ENCODE results near the gene HSBP1L1. TPM values are rescaled to one million over a fixed set of nuclear protein-coding genes. Genes with fewer than 3 reads are reported as not detected.
"Not testable (repeated sequence)": the region's sequence is repeated elsewhere in the genome, so short reads cannot be mapped to it uniquely, and the experiment has no call there.

The HSBP1L1 gene
- total RNA-seq, 1 donor from 2014 or later: 1.6 TPM

DNA sequence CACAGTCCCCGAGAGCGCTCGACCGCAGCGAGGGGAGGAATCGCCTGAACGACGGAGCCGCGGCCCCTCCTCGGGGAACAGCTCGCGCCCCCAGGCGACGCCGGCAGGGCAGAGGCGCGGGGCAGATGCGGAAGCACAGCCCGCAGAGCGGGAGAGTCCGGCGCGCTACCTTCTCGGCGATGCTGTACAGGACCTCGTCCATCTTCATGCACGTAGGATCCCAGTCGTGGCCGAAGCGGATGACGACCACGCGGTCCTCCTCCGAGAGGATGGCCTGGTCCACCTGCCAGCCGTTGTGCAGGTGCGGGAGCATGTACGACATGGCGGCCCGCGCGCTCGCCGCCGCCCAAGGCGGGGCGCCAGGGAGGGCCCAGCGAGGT, 23.6 kb downstream of the HSBP1L1 start:
- TF ChIP-seq, protein P1, sequence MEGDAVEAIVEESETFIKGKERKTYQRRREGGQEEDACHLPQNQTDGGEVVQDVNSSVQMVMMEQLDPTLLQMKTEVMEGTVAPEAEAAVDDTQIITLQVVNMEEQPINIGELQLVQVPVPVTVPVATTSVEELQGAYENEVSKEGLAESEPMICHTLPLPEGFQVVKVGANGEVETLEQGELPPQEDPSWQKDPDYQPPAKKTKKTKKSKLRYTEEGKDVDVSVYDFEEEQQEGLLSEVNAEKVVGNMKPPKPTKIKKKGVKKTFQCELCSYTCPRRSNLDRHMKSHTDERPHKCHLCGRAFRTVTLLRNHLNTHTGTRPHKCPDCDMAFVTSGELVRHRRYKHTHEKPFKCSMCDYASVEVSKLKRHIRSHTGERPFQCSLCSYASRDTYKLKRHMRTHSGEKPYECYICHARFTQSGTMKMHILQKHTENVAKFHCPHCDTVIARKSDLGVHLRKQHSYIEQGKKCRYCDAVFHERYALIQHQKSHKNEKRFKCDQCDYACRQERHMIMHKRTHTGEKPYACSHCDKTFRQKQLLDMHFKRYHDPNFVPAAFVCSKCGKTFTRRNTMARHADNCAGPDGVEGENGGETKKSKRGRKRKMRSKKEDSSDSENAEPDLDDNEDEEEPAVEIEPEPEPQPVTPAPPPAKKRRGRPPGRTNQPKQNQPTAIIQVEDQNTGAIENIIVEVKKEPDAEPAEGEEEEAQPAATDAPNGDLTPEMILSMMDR (IDR thresholded peaks at IDR 0.05): peak; percentile 19
- Mint-ChIP-seq H3K9me3 (ENCODE audit: unreplicated experiment) (no peaks in the 10 kb centered on the region), H3K4me3 (ENCODE audit: unreplicated experiment) (peak overlapping the region; percentile 91), H3K27me3 (ENCODE audit: unreplicated experiment) (no peaks in the 10 kb centered on the region), H3K4me1 (ENCODE audit: unreplicated experiment) (peaks cover 28% of the 10 kb centered on the region), H3K27ac (ENCODE audit: unreplicated experiment) (peak overlapping the region; percentile 80), H3K36me3 (ENCODE audit: unreplicated experiment) (peaks cover 17% of the 10 kb centered on the region)
- no peak for DNase-seq (ENCODE audit: extremely low spot score, unreplicated experiment)

DNA sequence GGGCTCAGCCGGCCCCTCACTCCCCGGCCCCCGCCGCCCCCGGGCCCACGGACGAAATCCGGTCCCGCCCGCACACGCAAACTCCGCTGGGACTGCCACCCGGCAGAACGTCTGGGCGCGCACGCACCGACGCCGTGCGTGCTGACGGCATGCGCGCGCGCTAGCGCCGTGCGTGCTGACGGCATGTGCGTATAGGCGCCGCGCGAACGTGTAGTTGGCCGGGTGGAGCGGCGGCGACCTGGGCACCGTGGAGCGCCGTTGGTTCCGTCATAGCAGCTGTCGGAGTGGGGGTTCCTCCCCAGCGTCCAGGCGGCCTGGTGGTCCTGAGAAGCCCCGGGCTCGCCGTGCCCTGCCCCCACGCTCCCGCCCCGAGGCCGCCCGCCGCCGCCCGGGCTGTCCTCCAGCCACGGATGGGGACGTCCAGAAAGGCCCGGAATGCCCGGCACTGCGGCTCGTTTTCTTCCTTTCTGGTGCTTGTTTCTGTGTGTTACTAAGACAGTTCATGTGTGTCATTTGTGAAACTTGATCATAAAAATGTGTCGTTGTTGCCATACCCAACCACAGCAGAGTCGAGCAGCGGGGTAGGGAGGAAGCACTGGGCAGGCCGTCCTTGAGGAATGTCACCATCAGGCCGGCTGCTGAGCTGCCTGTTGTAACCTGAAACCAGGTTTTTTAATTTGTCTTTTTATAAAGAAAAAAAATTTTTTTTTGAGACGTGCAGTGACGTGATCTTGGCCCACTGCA, 24.2 kb downstream of the HSBP1L1 start, which contains the start of gene TXNL4A:
Gene TXNL4A, minus strand, starts transcription at position 113 of the 744 bp plus-strand sequence. CDS start 171 bp downstream, outside the sequence.
- Mint-ChIP-seq H3K4me3 (ENCODE audit: unreplicated experiment) (peak within 1 kb of the TSS; percentile 91), H3K9me3 (ENCODE audit: unreplicated experiment) (no peaks in the 10 kb centered on the region), H3K36me3 (ENCODE audit: unreplicated experiment) (peaks cover 17% of the 10 kb centered on the region), H3K4me1 (ENCODE audit: unreplicated experiment) (peaks cover 28% of the 10 kb centered on the region), H3K27ac (ENCODE audit: unreplicated experiment) (peak within 1 kb of the TSS; percentile 98), H3K27me3 (ENCODE audit: unreplicated experiment) (no peaks in the 10 kb centered on the region)
- TF ChIP-seq, protein P1 (IDR thresholded peaks at IDR 0.05): no peak
- DNase-seq (ENCODE audit: extremely low spot score, unreplicated experiment): peak; percentile 95

DNA sequence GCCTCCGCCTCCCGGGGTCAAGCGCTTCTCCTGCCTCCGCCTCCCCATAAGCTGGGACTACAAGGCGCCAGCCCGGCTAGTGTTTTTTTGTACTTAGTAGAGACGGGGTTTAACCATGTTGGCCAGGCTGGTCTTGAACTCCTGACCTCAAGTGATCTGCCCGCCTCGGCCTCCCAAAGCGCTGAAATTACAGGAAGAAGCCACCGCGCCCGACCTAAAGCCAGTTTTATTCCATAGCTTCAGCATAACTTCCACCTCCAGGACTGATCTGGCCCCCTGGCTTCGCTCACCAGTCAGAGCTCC, 24.7 kb downstream of the HSBP1L1 start:
- Mint-ChIP-seq H3K36me3 (ENCODE audit: unreplicated experiment) (peaks cover 12% of the 10 kb centered on the region), H3K27ac (ENCODE audit: unreplicated experiment) (peak overlapping the region; percentile 98), H3K27me3 (ENCODE audit: unreplicated experiment) (no peaks in the 10 kb centered on the region), H3K4me3 (ENCODE audit: unreplicated experiment) (peak overlapping the region; percentile 91), H3K4me1 (ENCODE audit: unreplicated experiment) (peaks cover 28% of the 10 kb centered on the region), H3K9me3 (ENCODE audit: unreplicated experiment) (no peaks in the 10 kb centered on the region)
- DNase-seq (ENCODE audit: extremely low spot score, unreplicated experiment): no peak
- TF ChIP-seq, protein P1 (IDR thresholded peaks at IDR 0.05): no peak

DNA sequence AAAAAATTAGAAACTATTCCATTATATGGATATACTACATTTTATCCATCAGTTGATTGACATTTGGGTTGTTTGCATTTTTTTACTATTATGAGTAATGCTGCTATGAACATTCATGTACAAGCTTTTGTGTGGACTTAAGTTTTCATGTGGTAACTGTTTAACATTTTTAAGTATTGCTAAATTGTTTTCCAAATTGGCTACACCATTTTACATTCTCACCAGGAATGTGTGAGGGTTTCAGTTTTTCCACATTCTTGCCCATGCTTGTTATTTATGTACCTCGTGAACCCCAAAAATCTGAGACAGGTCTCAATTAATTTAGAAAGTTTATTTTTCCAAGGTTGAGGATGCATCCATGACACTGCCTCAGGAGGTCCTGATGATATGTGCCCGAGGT, 27.1 kb downstream of the HSBP1L1 start:
- Mint-ChIP-seq H3K4me3 (ENCODE audit: unreplicated experiment) (no peak overlapping the region), H3K9me3 (ENCODE audit: unreplicated experiment) (no peaks in the 10 kb centered on the region), H3K27me3 (ENCODE audit: unreplicated experiment) (no peaks in the 10 kb centered on the region), H3K36me3 (ENCODE audit: unreplicated experiment) (no peaks in the 10 kb centered on the region), H3K27ac (ENCODE audit: unreplicated experiment) (no peak overlapping the region), H3K4me1 (ENCODE audit: unreplicated experiment) (peaks cover 16% of the 10 kb centered on the region)
- TF ChIP-seq, protein P1 (IDR thresholded peaks at IDR 0.05): no peak
- DNase-seq (ENCODE audit: extremely low spot score, unreplicated experiment): no peak

DNA sequence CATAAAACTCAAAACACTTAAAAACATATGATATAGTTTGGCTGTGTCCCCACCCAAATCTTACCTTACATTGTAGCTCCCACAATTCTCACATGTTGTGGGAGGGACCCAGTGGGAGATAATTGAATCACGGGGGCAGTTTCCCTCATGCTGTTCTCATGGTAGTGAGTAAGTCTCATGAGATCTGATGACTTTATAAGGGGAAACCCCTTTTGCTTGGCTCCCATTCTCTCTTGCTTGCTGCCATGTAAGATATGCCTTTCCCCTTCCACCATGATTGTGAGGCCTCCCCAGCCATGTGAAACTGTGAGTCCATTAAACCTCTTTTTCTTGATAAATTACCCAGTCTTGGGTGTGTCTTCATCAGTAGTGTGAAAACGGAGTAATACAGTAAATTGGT, 35.3 kb downstream of the HSBP1L1 start:
- not testable (repeated sequence) for DNase-seq (ENCODE audit: extremely low spot score, unreplicated experiment); H3K4me1 Mint-ChIP-seq (ENCODE audit: unreplicated experiment); H3K27ac Mint-ChIP-seq (ENCODE audit: unreplicated experiment)

More for the DNA sequence above, 35.3 kb downstream of the HSBP1L1 start:
- not testable (repeated sequence) for H3K27me3 Mint-ChIP-seq (ENCODE audit: unreplicated experiment); H3K9me3 Mint-ChIP-seq (ENCODE audit: unreplicated experiment); H3K36me3 Mint-ChIP-seq (ENCODE audit: unreplicated experiment); H3K4me3 Mint-ChIP-seq (ENCODE audit: unreplicated experiment)

Data from osteocyte (in vitro differentiated cells).